Measurements from ENCODE around the gene UBE3D. TPM values are rescaled to one million over a fixed set of nuclear protein-coding genes. Genes with fewer than 3 reads are reported as not detected.

The UBE3D gene
- total RNA-seq, 1 experiment from 2014 or later = 5.5 TPM

DNA sequence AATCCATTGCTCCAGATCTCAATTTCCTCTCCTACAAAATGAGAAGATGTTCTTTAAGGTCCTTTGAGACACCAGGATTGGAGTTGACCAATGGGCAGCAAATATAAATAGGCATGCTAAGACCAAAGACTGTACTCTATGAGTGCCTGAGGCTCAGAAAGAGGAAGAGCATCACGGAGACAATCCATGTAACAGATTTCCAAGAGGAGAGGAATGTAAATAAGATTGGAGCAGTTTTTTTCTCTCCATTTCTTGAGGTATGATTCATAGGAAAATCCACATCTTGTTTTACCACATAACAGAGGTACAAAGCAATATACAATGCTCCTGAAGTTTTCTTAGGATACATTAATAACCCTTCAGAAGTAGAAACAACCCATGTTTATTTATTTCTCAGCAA is 109.8 kb downstream of the UBE3D start:
- no peaks in the 10 kb centered on the region for H3K27me3 ChIP-seq (ENCODE audit: insufficient read depth, low read depth)
- H4K20me1 ChIP-seq (ENCODE audit: insufficient read depth) = no peaks in the 10 kb centered on the region
- H3K36me3 ChIP-seq (ENCODE audit: low read depth) = no peaks in the 10 kb centered on the region
- intact Hi-C loops (cut with micrococcal nuclease; ENCODE audit: unreplicated experiment) = no loop called here
- no peaks in the 10 kb centered on the region for H3K4me1 ChIP-seq (replicated peaks; ENCODE audit: insufficient read depth)
- no peak overlapping the region for H3K27ac ChIP-seq
- no peak overlapping the region for H2AFZ ChIP-seq
- no peaks in the 10 kb centered on the region for H3K9me3 ChIP-seq (ENCODE audit: insufficient read depth, low read depth)
- BruUV-seq (replicated peaks) = no TSS peak
- H3K4me3 ChIP-seq = no peak overlapping the region
- CTCF ChIA-PET = no interaction called here
- POLR2A ChIA-PET (ENCODE audit: unreplicated experiment) = no interaction called here
- H3K79me2 ChIP-seq (ENCODE audit: low read depth) = no peaks in the 10 kb centered on the region
- DNase-seq = no peak
- H3K4me2 ChIP-seq = no peak overlapping the region
- TF ChIP-seq, protein P1, sequence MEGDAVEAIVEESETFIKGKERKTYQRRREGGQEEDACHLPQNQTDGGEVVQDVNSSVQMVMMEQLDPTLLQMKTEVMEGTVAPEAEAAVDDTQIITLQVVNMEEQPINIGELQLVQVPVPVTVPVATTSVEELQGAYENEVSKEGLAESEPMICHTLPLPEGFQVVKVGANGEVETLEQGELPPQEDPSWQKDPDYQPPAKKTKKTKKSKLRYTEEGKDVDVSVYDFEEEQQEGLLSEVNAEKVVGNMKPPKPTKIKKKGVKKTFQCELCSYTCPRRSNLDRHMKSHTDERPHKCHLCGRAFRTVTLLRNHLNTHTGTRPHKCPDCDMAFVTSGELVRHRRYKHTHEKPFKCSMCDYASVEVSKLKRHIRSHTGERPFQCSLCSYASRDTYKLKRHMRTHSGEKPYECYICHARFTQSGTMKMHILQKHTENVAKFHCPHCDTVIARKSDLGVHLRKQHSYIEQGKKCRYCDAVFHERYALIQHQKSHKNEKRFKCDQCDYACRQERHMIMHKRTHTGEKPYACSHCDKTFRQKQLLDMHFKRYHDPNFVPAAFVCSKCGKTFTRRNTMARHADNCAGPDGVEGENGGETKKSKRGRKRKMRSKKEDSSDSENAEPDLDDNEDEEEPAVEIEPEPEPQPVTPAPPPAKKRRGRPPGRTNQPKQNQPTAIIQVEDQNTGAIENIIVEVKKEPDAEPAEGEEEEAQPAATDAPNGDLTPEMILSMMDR (conservative IDR thresholded peaks at IDR 0.05) = no peak
- H3F3A ChIP-seq (ENCODE audit: insufficient read depth, low read depth) = no peaks in the 10 kb centered on the region
- H3K9me2 ChIP-seq (ENCODE audit: insufficient read depth) = no peaks in the 10 kb centered on the region

DNA sequence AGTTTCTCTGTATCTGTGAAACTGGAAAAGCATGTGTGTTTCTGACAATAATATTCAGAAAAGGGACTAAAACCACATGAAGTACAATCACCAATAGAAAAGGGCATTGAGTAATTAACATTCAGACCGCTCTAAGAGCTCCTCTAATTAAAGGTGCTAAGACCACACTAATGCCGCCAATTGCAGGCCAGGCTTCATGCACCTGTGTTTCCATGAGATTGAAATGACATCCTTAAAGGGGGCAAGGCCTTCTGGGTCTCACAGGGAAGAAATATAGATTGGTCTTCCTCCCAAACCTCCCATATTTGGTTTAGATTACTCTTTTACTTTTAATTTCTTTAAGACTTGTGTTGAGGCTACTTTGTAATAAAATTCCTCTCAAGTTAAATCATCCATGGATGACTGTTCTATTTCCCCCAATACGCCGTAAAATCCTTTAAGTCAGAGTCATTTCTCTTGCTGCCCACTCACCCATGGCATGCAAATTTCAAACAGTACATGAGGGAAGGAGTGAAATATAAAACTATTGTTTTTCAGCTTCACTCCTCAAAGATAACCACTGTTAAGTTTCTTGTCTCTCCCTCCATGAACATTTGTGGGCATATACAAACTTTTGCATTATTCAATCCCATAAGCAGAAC is 110.6 kb downstream of the UBE3D start:
- Histone ChIP-seq H3K9me2 (ENCODE audit: insufficient read depth) (no peaks in the 10 kb centered on the region), H3K27ac (no peak overlapping the region), H3K4me1 (replicated peaks; ENCODE audit: insufficient read depth) (no peaks in the 10 kb centered on the region), H2AFZ (no peak overlapping the region), H3K27me3 (ENCODE audit: insufficient read depth, low read depth) (no peaks in the 10 kb centered on the region), H3K9me3 (ENCODE audit: insufficient read depth, low read depth) (no peaks in the 10 kb centered on the region), H3K79me2 (ENCODE audit: low read depth) (no peaks in the 10 kb centered on the region), H4K20me1 (ENCODE audit: insufficient read depth) (no peaks in the 10 kb centered on the region), H3K4me2 (no peak overlapping the region), H3K36me3 (ENCODE audit: low read depth) (no peaks in the 10 kb centered on the region), H3K4me3 (no peak overlapping the region), H3F3A (ENCODE audit: insufficient read depth, low read depth) (no peaks in the 10 kb centered on the region)
- intact Hi-C loops (cut with micrococcal nuclease; ENCODE audit: unreplicated experiment) = loop anchor here (5.0 kb wide), 2 partner anchors 92 to 113 kb away; no protein-coding TSS in a partner anchor
- POLR2A ChIA-PET (ENCODE audit: unreplicated experiment) = no interaction called here
- DNase-seq = no peak
- TF ChIP-seq, protein P1 (conservative IDR thresholded peaks at IDR 0.05) = no peak
- no peak for TF ChIP-seq EZH2 (IDR thresholded peaks at IDR 0.05; ENCODE audit: low read depth)
- no TSS peak for BruUV-seq (replicated peaks)
- CTCF ChIA-PET = no interaction called here

DNA sequence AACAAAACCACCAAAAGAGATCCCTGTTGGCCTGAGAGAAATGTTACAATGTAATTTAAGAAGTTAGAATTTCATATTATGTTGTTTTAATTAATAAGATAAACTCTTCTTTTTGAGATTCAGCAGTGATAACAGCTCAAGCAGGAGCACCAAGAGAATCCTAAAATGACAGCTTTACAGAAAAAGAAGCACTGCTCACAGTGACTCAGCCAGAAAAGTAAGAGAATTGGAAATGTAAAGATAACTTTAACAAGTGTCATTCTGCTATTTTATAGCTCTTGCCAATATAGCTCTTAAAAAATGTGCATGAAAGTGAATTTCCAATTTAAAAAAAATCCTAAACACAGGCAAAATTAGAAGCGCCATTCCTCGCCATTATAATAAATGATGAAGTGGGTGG is 111.3 kb downstream of the UBE3D start:
- no peaks in the 10 kb centered on the region for H3K36me3 ChIP-seq (ENCODE audit: low read depth)
- POLR2A ChIA-PET (ENCODE audit: unreplicated experiment) = no interaction called here
- DNase-seq = no peak
- no peaks in the 10 kb centered on the region for H3F3A ChIP-seq (ENCODE audit: insufficient read depth, low read depth)
- no peak overlapping the region for H3K4me2 ChIP-seq
- no peak overlapping the region for H3K27ac ChIP-seq
- CTCF ChIA-PET = interaction anchor here (0.6 kb wide), 1 partner anchor 81 kb away, joined by 3 read pairs; no protein-coding TSS in a partner anchor
- H2AFZ ChIP-seq = no peak overlapping the region
- no peaks in the 10 kb centered on the region for H3K9me2 ChIP-seq (ENCODE audit: insufficient read depth)
- no peaks in the 10 kb centered on the region for H3K79me2 ChIP-seq (ENCODE audit: low read depth)
- H3K4me3 ChIP-seq = no peak overlapping the region
- H3K27me3 ChIP-seq (ENCODE audit: insufficient read depth, low read depth) = no peaks in the 10 kb centered on the region
- no peaks in the 10 kb centered on the region for H3K9me3 ChIP-seq (ENCODE audit: insufficient read depth, low read depth)
- H3K4me1 ChIP-seq (replicated peaks; ENCODE audit: insufficient read depth) = no peaks in the 10 kb centered on the region
- no TSS peak for BruUV-seq (replicated peaks)
- no peak for TF ChIP-seq EZH2 (IDR thresholded peaks at IDR 0.05; ENCODE audit: low read depth)
- TF ChIP-seq, protein P1 (conservative IDR thresholded peaks at IDR 0.05) = no peak
- no peaks in the 10 kb centered on the region for H4K20me1 ChIP-seq (ENCODE audit: insufficient read depth)
- intact Hi-C loops (cut with micrococcal nuclease; ENCODE audit: unreplicated experiment) = loop anchor here (5.0 kb wide), 2 partner anchors 93 to 112 kb away; no protein-coding TSS in a partner anchor
